SK-N-MC (cell line): ENCODE results near the gene SLC2A6.

Source experiments
- DNase-seq: peaks from one replicate; pipeline ENCODE4 v3.0.0-alpha.2; 2011; ENCODE audit warnings: low read depth, low spot score
- H3K27ac ChIP-seq: fragments of 200-600 bp; sonication (generic); 2 replicates; pipeline ENCODE4 v1.5.1; 2016; ENCODE audit warnings: mixed run types
- H3K36me3 ChIP-seq: fragments of 200-600 bp; sonication (generic); 2 replicates; pipeline ENCODE4 v1.6.1; 2017; ENCODE audit warnings: antibody characterized with exemption, low read length, mixed read lengths; ENCODE audit not compliant: insufficient read depth
- H3K4me3 ChIP-seq: fragments of 200-600 bp; sonication (generic); 2 replicates; pipeline ENCODE4 v1.5.1; 2016
- H3K9ac ChIP-seq: fragments of 200-600 bp; sonication (generic); 2 replicates; pipeline ENCODE4 v1.8.0; 2017; ENCODE audit warnings: mixed run types, mixed read lengths; ENCODE audit not compliant: insufficient read length
- H3K9me3 ChIP-seq: fragments of 200-600 bp; sonication (generic); 2 replicates; pipeline ENCODE4 v1.6.1; 2017; ENCODE audit warnings: low read depth, mild to moderate bottlenecking, antibody characterized with exemption, low read length, moderate library complexity, mixed read lengths
- EZH2 ChIP-seq: fragments of 200-600 bp; sonication (generic); IDR thresholded peaks from one replicate; pipeline ENCODE4 v1.6.1; 2017; ENCODE audit warnings: antibody characterized with exemption
- FOXP2 ChIP-seq: optimal IDR thresholded peaks from 2 replicates; pipeline ENCODE3; 2011; ENCODE audit warnings: mild to moderate bottlenecking, moderate library complexity; ENCODE audit not compliant: insufficient read depth; ENCODE audit errors: extremely low read length, control extremely low read depth
- POLR2AphosphoS5 ChIP-seq: IDR thresholded peaks from 2 replicates; pipeline ENCODE4 v1.6.1; 2012; ENCODE audit warnings: mild to moderate bottlenecking, low read depth, low read length, borderline replicate concordance

Gene SLC2A6

GRCh38 chr9:133476941-133477340 lies 2.0 kb downstream of the SLC2A6 start:
- no peak for DNase-seq
- H3K36me3 ChIP-seq, result no peaks in the 10 kb centered on the region
- no peak overlapping the region for H3K27ac ChIP-seq
- no peak overlapping the region for H3K9ac ChIP-seq
- H3K4me3 ChIP-seq, result no peak overlapping the region
- TF ChIP-seq EZH2 (no peak), FOXP2 (no peak), POLR2AphosphoS5 (no peak)
- no peaks in the 10 kb centered on the region for H3K9me3 ChIP-seq

- Histone ChIP-seq H3K9me3 (no peaks in the 10 kb centered on the region), H3K27ac (no peak overlapping the region), H3K4me3 (no peak overlapping the region), H3K9ac (no peak overlapping the region), H3K36me3 (no peaks in the 10 kb centered on the region)
- TF ChIP-seq EZH2 (no peak), FOXP2 (no peak)
- no peak for DNase-seq
Measured at GRCh38 chr9:133476036-133476931, 2.6 kb downstream of the SLC2A6 start.

- DNase-seq, result no peak
- H3K4me3 ChIP-seq, result no peak overlapping the region
- no peak overlapping the region for H3K9ac ChIP-seq
- TF ChIP-seq EZH2 (no peak), FOXP2 (no peak), POLR2AphosphoS5 (no peak)
- no peak overlapping the region for H3K27ac ChIP-seq
- H3K36me3 ChIP-seq, result no peaks in the 10 kb centered on the region
- no peaks in the 10 kb centered on the region for H3K9me3 ChIP-seq
Measured at GRCh38 chr9:133475292-133476012, 3.4 kb downstream of the SLC2A6 start.

- no peaks in the 10 kb centered on the region for H3K9me3 ChIP-seq
- DNase-seq, result no peak
- H3K4me3 ChIP-seq, result no peak overlapping the region
- no peaks in the 10 kb centered on the region for H3K36me3 ChIP-seq
- no peak overlapping the region for H3K9ac ChIP-seq
- no peak for TF ChIP-seq POLR2AphosphoS5
- no peak for TF ChIP-seq EZH2
- no peak for TF ChIP-seq FOXP2
- H3K27ac ChIP-seq, result no peak overlapping the region
Measured at GRCh38 chr9:133474853-133475252, 4.0 kb downstream of the SLC2A6 start.

GRCh38 chr9:133474215-133474614 lies 4.7 kb downstream of the SLC2A6 start:
- TF ChIP-seq EZH2, result no peak
- TF ChIP-seq POLR2AphosphoS5, result no peak
- no peak for TF ChIP-seq FOXP2
- Histone ChIP-seq H3K27ac (no peak overlapping the region), H3K9ac (no peak overlapping the region), H3K9me3 (no peaks in the 10 kb centered on the region), H3K4me3 (no peak overlapping the region), H3K36me3 (no peaks in the 10 kb centered on the region)
- DNase-seq, result no peak

- no peak for DNase-seq
- no peaks in the 10 kb centered on the region for H3K36me3 ChIP-seq
- TF ChIP-seq EZH2, result no peak
- TF ChIP-seq FOXP2, result no peak
- no peak for TF ChIP-seq POLR2AphosphoS5
- H3K4me3 ChIP-seq, result no peak overlapping the region
- H3K9me3 ChIP-seq, result no peaks in the 10 kb centered on the region
- no peak overlapping the region for H3K27ac ChIP-seq
- no peak overlapping the region for H3K9ac ChIP-seq
Measured at GRCh38 chr9:133473743-133474142, 5.2 kb downstream of the SLC2A6 start.

GRCh38 chr9:133472753-133473378 lies 6.0 kb downstream of the SLC2A6 start:
- H3K9ac ChIP-seq, result no peak overlapping the region
- no peak for DNase-seq
- no peak overlapping the region for H3K27ac ChIP-seq
- H3K9me3 ChIP-seq, result no peaks in the 10 kb centered on the region
- TF ChIP-seq EZH2, result no peak
- H3K36me3 ChIP-seq, result no peaks in the 10 kb centered on the region
- no peak overlapping the region for H3K4me3 ChIP-seq

GRCh38 chr9:133472277-133472645 lies 6.6 kb downstream of the SLC2A6 start:
- no peak overlapping the region for H3K4me3 ChIP-seq
- H3K9ac ChIP-seq, result no peak overlapping the region
- TF ChIP-seq EZH2 (no peak), FOXP2 (no peak), POLR2AphosphoS5 (no peak)
- no peak for DNase-seq
- H3K27ac ChIP-seq, result no peak overlapping the region
- no peaks in the 10 kb centered on the region for H3K36me3 ChIP-seq
- no peaks in the 10 kb centered on the region for H3K9me3 ChIP-seq
